Embryonic facial prominence (tissue), 1 donor: ENCODE measurements around the gene CD300LF.

Experiments used
- DNase-seq: peaks from one replicate; pipeline ENCODE4 v3.0.0-alpha.2; 2016; ENCODE audit errors: extremely low spot score

The CD300LF gene

DNA sequence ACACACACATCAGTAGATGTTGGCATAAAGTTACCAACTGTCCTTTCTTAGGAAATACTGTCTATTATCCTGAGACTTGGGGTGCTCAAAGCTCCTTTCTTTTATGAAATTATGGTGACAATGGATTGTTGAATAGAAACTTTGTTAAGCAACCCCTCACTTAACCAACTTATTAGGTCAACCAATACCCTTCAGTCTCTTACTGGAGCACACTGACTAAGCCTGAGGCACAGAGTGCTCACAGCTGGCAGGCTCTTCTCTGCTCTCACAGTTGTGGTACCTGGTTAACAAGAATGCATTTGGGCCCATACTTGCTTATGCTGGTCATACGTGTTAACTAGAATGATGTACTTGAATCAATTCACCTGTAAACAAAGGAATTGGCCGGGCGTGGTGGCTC lies 24.8 kb downstream of the CD300LF start:
- no peak for DNase-seq

DNA sequence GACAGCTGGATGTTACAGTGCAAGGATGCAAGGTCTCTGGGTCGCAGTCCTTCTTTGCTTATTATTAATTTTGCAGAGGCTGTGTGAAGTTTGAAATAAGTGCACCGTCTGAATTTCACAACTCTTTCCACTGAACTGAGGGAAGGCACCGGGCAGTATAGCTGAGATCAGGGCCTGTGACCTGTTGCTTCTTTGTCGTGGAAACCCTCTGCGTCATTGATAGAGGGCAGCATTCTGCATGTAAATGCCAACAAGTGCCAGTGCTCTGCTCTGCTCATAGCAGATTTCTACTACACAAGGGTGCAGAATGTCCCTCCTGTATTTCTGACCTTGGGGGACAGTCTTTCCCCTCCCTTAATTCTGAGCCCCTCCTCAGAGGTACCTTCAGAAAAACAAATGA lies 26.0 kb downstream of the CD300LF start:
- DNase-seq = no peak

DNA sequence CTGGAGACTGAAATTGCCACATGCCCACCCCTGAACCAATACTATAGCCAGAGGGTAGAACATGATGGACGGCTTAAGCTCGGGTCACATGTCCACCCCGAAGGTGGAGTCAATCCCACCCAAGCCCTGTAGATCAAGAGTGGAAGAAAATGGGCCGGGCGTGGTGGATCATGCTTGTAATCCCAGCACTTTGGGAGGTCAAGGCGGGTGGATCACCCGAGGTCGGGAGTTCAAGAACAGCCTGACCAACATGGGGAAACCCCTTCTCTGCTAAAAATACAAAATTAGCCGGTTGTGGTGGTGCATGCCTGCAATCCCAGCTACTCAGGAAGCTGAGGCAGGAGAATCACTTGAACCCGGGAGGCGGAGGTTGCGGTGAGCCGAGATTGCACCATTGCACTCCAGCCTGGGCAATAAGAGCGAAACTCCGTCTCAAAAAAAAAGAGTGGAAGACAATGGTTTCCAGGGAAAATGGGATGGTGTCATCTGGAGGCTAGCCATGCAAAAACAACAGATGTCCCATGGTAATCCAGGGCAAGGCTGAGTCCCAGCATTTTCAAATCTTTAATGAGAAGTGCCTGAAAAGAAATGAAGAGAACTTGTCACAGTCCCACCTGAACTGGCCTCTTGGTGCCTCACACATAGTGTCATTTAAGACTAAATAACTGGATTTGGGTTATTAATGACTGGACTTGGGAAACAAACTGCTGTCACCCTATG lies 30.1 kb downstream of the CD300LF start:
- DNase-seq = no peak

DNA sequence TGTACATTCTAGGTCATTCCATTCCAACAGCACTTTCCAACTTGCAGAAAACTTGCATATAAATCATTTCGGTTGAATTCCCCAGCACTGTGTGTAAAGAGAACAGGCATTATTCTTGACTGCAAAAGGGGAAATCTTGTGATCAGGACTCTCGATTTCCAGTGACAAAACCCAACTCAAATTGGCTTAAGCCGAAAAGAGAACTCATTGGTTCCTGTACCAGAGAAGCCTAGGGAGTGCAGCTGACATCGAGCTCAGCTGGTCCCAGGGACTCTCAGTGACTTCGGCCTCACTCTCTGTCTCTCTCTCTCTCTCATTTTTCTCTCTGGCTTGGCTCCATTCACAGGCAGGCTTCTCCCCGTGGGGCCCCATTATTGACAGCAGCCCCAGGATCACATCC lies 30.7 kb downstream of the CD300LF start:
- DNase-seq = no peak

DNA sequence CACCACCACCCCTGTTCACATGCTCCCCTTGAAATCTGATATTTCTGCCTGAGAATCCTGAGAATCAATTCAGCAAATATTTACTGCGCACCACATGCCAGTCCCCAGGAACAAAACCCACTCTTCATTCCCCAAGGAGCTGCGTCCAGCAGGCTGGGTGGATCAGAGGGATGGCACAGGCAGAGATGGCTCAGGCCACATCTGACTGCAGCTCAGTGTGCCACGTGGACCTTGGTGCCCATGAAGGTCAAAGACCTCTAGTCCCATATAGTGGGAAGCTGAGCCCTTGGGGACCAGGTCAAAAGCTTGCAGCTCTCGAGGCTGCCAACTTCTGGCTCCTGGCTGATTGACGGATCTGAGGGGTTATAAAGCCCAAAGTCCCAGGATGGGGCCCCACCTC lies 31.8 kb downstream of the CD300LF start:
- DNase-seq = no peak

DNA sequence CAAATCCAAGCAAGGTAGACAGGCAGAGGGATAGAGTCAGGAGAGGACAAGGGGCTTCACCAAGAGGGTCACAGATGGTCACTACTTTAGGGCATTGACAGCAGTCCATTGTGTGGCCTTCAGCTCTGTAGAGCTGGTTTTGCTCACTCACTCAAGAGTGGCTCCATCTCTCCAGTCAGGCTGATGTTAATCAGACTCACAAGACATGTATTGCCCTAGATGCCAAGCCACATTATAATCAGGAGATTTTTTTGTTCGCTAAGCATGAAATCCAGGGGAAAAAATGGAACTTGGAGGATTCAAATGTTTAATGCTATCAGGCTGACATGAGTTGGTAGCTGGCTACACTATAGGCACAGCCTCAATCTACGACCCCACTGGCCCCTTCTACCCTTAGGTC lies 32.5 kb downstream of the CD300LF start:
- DNase-seq = no peak

DNA sequence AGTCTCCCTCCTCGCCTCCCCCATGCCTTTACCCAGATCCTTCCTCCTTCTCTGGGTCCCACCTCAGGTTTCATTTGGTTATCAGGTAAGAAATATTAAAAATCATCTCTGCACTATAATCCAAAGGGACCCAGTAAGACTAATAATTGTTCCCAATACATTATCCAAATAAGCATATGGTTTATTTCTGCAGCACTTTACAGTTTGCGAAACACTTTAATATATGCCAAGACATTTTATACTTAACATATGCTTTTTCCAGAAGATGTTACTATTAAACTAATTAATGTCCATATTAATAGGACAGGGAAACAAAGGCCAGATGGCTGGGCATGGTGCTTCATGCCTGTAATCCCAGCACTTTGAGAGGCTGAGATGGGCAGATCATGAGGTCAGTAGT lies 33.3 kb downstream of the CD300LF start:
- DNase-seq = no peak

DNA sequence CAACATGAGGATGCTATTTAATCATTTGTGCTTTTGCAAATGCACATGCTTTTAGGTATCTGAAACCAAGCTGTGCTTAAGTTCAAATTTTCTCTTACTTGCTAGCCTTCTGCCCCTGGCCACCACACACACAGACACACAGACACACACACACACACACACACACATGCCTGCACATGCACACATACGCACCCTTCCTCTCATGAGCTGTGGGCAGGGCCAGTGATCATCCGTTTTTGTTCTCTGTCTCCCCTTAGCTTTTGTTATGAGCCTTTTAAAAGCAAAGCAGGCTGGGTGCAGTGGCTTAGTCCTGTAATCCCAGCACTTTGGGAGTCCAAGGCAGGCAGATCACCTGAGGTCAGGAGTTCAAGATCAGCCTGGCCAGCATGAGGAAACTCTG lies 34.2 kb downstream of the CD300LF start:
- no peak for DNase-seq

DNA sequence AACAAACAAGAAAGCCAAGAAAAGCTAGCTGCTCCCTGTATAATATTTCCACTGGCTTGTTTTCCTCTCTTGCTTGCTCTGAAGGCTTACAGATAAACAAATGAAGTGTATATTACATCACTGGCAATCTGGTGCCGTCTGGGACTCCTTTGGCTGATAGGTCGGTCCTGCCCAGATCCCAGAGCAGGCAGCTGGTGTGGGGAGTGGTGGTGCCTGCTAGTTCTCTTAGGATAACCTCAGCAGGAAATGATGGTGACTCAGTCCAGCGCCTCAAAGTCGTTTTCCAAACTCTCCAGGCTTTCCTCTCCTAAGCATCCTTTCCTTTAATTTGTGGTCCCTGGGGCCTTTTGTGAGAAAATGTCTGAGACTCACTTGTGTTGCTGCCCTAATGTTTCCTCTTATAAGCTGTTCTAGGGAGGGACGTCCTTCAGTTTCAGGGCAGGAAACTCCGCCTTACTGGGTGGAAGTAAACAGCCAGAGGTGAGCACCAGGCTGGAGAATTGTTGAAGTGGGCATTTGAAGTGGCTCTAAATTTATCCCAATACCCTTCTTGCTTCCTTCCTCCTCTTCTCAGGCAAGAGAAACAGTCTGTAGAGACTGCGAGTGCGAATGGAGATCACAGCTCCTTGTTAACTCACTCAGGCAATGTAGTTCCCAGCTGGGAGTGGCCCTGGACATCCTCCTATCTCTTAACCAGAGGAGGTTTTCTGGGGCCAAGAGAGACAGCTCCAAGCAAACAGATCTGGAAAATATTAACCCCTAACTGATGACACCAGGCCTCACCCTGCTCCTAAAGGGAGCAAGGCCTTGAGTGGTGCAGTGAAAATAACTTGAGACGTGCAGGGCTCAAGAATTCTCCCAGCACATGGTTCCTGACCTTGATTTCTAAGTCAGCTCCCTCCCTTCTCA lies 34.9 kb downstream of the CD300LF start:
- DNase-seq = no peak

DNA sequence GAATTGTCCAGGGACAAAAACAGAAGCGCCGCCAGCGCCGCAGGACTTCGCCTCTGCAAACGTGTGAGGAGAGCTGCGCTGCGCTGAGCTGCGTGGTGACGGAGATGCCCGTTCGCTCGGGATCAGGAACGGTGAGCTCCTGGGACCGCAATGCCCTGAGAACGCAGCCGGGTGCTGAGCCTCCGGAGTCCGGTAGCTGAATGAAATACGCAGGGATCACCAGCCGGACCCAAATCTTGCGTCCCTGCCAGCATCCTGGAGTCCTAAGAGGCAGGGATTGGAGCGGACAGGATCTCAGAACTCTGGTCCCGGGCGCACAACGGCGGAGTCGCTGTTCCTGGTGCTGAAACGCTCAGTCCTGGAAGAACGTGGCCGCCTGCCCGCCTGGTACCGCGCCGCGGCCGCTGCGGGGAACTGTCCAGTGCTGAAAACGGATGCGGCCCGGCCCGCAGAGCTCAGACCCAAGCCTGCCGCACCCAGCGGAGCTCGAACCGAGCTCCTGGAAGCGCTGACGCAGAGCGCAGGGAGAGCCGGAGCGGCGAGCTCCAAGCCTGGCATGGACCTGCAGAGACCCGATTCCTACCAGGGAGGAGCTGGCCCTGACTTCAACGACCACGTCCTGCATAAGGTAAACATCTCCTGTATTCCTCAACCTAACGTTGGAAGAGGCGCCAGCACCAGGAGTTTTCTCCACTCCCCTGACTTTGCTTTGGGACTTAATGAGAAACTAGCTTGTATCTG lies 41.5 kb downstream of the CD300LF start:
- peak; percentile 74 for DNase-seq

DNA sequence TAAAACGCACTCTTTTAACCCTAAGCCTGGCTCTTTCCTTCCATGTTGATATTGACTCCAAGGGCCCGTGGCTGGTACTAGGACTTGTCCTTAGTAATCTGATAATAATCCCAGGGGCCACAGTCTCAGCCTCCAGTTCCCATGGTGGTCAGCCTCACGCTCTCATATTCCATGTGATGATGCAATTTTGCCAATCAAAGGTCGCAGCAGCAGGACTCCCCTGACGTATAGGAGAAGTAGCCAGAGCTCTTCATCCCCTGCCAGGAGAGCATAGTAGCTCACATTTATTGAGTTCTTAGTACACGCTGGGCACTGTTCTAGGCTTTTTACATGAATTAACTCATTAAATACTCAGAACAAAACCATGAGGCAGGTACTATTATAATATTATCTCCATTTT lies 42.4 kb downstream of the CD300LF start:
- no peak for DNase-seq

DNA sequence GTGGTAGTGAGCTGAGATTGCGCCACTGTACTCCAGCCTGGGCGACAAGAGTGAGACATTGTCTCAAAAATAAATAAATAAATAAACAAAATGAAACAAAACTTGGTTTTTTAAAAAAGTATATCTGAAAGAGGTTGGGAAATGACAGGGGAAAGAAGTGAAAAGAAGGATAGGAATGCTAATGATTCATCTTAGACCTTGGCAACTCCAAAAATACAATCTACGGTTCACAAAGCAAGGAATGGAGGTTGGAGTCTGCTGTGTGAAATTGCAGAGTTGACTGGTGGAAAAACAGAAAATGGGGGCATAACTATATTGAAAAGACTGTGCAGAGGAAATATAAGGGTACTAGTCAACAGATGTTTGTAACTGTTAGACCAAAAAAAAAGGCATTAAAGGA lies 49.2 kb downstream of the CD300LF start:
- DNase-seq = no peak

DNA sequence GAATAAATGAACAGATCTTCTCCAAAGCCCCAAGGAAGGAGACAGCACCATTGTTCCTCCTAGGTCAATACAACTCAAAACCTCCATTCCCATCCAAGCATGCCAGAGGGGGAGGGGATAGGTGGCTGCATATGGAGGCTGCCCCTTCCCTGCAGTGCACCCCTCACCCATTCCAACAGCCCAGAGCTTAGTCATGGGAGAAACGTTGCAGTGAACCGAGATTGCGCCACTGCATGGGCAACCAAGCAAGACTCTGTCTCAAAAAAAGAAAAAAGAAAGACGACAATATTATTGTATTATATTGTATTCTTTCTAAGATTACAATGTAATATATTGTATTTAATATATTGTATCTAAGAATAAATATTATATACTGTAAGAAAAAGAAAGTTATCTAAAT lies 52.8 kb downstream of the CD300LF start:
- no peak for DNase-seq

DNA sequence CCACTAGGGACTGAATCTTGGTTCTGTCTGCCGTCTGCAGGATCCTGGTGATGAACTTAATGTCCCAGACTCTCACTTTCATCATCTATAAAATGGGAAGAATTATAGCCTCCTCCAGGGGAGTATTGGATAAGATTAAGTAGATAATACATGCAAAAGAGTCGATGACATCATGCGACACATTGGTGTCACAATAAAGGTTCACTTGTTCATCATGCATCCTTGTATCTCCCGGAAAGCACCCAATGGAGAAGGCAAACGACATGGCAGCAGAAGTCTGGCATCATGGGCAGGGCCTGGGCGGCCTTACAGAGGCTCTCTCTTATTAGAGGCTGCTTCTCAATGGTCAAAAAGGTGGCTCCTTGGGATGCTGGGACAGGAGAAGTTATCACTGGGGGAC lies 54.1 kb downstream of the CD300LF start:
- no peak for DNase-seq

DNA sequence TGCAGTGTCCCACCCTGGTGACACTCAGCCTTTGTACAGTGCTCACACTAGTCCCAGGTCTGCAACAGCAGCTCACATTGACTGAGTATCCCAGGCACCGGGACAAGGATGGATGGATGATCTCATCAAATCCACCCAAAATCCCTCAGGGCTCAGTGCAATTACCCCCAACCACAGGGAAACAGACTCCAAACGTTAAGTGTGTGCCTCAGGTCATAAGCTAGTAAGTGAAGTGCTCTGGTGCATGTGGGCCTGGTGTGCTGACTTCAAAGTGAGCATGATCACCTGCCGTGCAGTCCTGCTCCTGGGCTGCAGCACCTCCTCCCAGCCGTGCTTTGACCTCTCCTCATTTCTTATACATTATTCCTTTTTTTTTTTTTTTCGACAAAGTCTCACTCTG lies 58.0 kb downstream of the CD300LF start:
- no peak for DNase-seq

DNA sequence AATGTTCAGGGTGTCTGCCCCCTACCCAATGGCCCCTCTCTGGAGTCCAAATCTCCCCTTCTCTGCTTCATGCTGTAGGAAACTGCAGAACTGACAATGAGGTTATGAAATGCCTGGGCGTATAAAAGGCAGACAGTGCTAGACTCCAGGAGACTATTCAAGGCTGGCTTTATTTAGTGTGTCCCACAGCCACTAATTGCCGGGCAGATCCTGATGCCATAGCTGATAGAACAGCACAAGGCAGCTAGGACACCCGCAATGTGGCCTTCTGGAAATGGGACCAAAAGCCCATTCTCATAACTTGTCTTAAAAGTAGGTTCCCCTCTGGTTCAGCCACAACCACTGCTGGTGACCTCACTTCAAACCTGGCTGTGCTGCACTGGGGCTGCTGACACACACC lies 60.7 kb downstream of the CD300LF start:
- no peak for DNase-seq

DNA sequence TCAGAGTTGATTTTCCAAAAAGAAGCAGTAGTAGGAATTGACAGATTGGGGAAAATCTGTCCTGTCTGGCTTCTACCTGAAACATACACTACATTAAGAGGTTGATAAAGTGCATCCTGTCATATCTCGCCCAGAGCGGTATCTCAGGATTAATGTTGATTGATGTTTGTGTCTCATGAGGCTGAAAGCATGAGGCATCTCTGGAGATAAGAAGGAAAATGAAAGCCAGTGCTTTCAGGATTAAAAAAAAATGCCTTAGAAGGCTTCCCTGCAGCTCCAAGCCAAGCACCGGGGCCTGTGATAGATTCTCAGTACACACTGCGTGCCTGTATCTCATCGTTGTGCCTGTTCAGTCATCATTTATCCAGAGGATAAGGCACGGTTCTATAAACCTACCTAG lies 62.8 kb downstream of the CD300LF start:
- DNase-seq = no peak

DNA sequence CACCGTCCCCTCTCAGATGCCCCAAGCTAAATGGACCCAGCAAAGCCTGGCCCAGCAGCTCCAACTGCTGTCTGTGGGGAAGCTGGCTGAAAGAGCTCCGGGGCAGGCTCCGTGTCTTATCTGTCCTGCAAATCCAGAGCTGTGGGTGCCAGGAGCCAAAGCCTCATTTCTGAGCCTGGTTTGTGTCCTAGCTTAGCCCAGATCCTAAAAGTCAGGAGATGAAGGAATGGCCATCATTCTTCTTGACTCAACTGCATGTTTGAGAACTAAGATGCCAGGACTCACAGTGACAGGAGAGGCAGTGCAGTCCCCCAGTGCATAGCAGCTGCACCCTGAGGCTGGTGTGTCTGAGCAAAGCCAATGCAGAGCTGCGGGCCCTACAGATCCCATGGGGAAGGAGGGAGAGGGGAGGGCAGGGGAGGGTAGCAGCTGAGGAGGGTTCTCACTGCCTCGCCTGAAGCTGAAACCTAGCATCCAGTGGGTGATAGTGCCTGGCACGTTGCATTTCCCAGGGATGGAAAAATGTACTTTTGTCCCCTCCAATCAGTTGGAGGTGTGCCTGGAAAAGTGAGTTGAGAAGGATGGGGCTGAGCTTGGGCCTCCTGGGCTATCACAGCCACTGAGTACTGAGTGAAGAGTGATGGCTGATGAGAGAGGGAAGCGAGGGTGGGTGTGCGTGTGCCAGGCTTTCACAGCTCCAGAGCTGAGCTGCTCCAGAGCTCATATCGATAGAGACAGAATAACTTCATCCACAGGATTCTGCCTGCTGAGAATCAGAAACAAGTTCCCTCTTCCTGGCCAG lies 64.7 kb downstream of the CD300LF start:
- no peak for DNase-seq

DNA sequence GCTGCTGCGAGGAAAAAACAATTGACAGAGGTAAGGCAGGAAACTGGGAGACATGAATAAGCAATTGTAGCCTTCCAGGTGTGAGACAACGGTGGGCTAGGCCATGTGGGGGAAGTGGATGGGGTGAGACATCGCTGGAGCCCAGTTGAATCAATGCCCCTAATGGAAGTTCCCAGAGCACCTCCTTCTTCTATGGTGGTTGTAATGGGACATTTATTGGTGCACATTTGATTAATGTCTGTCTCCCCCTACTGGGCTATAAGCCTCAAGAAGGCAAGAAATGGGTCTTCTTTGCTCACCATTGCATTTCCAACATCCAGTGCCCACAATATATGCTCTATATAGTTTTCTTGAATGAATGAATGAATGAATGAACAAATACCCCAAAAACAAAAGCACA lies 66.5 kb downstream of the CD300LF start:
- DNase-seq = no peak

DNA sequence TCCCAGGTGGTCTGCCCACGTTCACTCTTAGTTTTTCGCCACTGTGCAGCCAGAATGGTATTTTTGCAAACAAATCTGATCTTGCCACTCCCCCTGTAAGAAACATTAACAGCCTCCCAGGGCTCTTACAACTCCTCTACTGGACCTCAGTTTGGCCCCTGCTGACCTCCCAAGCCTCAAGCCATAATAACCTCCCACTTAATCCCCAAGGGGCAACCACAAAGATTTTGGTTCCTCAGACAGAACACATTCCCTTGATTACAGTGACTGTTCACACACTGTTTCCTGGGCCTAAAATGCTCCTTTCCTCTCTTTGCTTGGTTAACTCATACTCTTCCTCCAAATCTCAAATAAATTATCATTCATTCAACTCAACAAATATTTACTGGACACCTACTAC lies 67.7 kb downstream of the CD300LF start:
- DNase-seq = no peak

DNA sequence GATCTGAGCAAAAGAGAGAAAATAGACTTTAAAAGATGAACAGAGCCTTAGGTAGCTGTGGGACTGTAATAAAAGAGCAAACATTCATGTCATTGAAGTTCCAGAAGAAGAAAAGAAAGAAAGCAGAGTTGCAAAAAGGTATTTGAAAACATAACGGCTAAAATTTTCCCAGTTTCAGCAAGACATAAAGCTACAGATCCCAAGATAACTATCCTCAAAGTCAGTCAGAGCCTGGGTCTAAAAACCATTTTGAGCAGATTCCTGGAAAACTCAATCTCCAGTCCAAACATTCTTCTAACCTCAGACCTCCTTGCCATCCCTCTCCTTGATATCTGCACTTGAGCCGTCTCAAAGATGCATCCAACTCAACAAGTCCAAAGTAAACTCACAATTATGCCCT lies 68.3 kb downstream of the CD300LF start:
- DNase-seq = no peak
